GM18505 (cell line): ENCODE measurements around the gene MMP2.

Source experiments
- ATAC-seq: cut with Tn5 transposase; IDR thresholded peaks from one replicate; pipeline ENCODE4 v1.9.1; 2021; ENCODE audit not compliant: unreplicated experiment
- POLR2A ChIP-seq: IDR thresholded peaks from 4 replicates; pipeline ENCODE4 v1.6.1; 2011; ENCODE audit warnings: borderline replicate concordance; ENCODE audit not compliant: insufficient read depth, insufficient read length; ENCODE audit errors: extremely low read depth

MMP2 gene

DNA sequence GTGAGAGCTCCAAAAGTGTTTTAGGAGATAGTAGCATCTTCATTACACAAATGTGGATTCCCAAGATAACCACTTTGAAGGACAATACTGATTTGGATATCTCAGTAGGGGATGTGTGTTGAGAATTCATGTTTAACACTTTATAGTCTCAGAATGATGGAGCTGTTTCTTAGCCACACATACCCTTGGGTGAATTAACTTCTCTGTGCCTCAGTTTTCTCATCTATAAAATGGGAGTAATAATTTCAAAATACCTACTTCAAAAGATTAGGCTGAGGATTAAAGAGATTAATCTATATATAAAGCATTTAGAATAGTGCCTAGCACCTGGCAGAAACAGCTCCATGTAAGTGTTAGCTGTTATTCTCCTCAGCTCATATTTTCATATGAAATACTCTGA is 48.9 kb downstream of the MMP2 start:
- no peak for ATAC-seq
- no peak for TF ChIP-seq POLR2A

- no peak for ATAC-seq
These were observed 50.0 kb downstream of the MMP2 start for GRCh38 chr16:55529018-55529417.

GRCh38 chr16:55530316-55530856 is 51.4 kb downstream of the MMP2 start:
- ATAC-seq = no peak
- TF ChIP-seq POLR2A = no peak

More at GRCh38 chr16:55529018-55529417, 50.0 kb downstream of the MMP2 start:
- TF ChIP-seq POLR2A = no peak

DNA sequence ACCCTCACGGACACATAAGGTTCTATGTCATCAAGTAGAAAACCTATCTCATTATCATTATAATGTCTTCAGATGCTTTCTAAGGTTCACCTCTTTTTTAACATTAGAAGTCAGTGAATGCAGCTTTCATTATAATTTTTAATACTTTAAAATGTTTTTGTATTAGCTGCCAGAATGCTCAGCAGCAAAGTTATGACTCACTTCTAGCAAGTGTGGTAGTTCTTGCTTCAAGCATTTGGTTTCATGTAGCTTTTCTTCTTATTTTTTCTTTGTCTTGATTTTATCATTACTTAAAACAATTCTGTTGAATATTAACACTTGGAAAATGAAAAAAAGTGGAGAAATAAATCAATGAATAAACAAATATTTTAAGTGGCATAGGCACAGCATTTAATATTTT is 53.2 kb downstream of the MMP2 start:
- TF ChIP-seq POLR2A = no peak

DNA sequence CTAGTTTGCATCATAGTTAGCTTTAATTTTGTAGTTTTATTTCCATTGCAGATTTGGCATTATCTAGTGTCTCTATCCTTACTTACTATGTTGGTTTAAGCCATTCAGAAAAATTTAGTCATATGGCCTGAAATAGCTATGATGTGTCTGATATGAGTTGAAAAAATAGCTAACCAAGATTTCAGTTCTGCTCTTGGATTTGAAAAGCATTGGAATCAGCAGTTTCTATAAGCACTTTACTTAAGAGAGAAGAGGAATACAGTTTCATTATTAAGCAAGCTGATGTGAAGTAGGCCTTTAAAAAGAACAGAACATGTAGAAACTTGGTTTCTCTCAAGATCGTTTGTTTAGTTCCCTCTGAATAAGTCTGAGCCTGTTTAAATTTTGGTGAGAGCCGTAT is 55.8 kb downstream of the MMP2 start:
- no peak for ATAC-seq
- TF ChIP-seq POLR2A = no peak

More for the DNA sequence above, 53.2 kb downstream of the MMP2 start:
- no peak for ATAC-seq

- no peak for TF ChIP-seq POLR2A
- no peak for ATAC-seq
These were observed 60.1 kb downstream of the MMP2 start for GRCh38 chr16:55539049-55539448.

DNA sequence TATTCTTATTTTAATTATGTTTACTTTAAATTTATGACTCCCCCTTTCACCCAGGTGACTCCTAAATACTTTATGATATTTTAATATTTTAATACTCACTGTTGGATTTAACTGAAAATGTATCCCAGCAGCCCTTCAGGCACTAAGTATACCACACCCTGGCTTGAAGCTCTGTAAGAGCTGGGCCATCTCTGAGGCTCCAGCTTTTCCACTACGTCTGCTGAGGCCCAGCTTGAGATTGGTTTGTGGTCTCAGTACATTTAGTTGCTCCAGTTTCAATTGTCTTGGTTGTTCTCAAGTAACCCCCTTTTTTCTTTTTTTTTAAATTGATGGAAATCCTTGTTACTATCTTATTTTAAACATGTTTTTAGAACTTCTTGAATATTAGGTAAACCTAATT is 60.5 kb downstream of the MMP2 start:
- TF ChIP-seq POLR2A = no peak
- ATAC-seq = no peak

- no peak for ATAC-seq
- TF ChIP-seq POLR2A = no peak
These were observed 61.2 kb downstream of the MMP2 start for GRCh38 chr16:55540221-55540620.

DNA sequence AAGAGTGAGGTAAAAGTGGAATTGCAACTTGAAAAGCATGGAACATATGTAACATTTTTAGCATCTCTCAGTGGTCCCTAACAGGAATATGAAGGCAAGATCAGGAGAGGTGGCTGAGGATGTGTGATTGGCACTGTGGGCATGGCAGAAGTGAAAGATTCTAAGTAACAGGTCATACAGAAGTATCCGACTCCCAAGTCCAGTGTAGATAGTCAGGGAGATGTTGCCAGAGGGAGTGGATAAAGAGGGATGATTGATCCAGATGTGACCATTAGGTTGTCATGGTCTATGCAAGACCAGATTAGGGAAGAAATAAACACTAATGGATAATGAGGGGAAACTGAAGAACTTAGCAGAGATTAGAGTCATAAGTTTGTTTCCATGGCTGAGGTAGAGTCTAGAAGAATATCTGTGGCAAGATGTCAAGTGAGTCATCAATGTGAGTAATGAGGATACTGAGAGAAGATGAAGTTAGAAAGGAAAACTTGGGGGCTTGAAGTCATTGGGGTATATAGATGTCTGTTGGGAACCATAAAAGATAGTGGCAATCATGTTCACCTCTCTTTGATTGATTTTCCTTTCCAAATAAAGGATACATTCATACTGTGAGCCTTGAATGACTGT is 63.6 kb downstream of the MMP2 start:
- TF ChIP-seq POLR2A = no peak
- ATAC-seq = no peak

GRCh38 chr16:55543472-55543871 is 64.5 kb downstream of the MMP2 start:
- ATAC-seq = no peak

GRCh38 chr16:55552621-55553020 is 73.6 kb downstream of the MMP2 start:
- ATAC-seq = no peak
- no peak for TF ChIP-seq POLR2A

More at GRCh38 chr16:55543472-55543871, 64.5 kb downstream of the MMP2 start:
- TF ChIP-seq POLR2A = no peak

GRCh38 chr16:55555436-55555835 is 76.4 kb downstream of the MMP2 start:
- no peak for ATAC-seq
- TF ChIP-seq POLR2A = no peak
